Erythroblast (primary cell): ENCODE results near the gene PCNT.

ENCODE experiments used
- DNase-seq, 2 experiments: peaks; one replicate each; lab custom pipeline; 2025; lab: John Stamatoyannopoulos, UW
- GATA1 ChIP-seq: IDR thresholded peaks from 2 replicates; pipeline ENCODE4 v1.6.1; 2011; ENCODE audit warnings: low read depth, mild to moderate bottlenecking, control low read depth, low read length, moderate library complexity
- POLR2A ChIP-seq: IDR thresholded peaks from 2 replicates; pipeline ENCODE4 v1.6.1; 2011; ENCODE audit warnings: mild to moderate bottlenecking, low read length

PCNT gene

GRCh38 chr21:46354518-46354917, 30.6 kb downstream of the PCNT start:
- no peak for DNase-seq
- TF ChIP-seq GATA1, result no peak
- no peak for TF ChIP-seq POLR2A

- DNase-seq, result no peak
- TF ChIP-seq GATA1, result no peak
- no peak for TF ChIP-seq POLR2A
Observed at GRCh38 chr21:46355161-46356004, 31.4 kb downstream of the PCNT start.

- DNase-seq, result no peak
- no peak for TF ChIP-seq GATA1
- no peak for TF ChIP-seq POLR2A
Observed at GRCh38 chr21:46356005-46356338, 32.0 kb downstream of the PCNT start.

GRCh38 chr21:46356494-46357334, 32.8 kb downstream of the PCNT start:
- no peak for DNase-seq
- TF ChIP-seq POLR2A, result no peak
- TF ChIP-seq GATA1, result no peak

- no peak for DNase-seq
- TF ChIP-seq POLR2A (no peak), GATA1 (no peak)
Observed at GRCh38 chr21:46357335-46357604, 33.3 kb downstream of the PCNT start.

GRCh38 chr21:46357684-46358425, 33.9 kb downstream of the PCNT start:
- no peak for TF ChIP-seq POLR2A
- TF ChIP-seq GATA1, result no peak
- no peak for DNase-seq

- no peak for DNase-seq
Observed at GRCh38 chr21:46361176-46361575, 37.2 kb downstream of the PCNT start.

GRCh38 chr21:46361935-46362334, 38.0 kb downstream of the PCNT start:
- no peak for DNase-seq

More at GRCh38 chr21:46361176-46361575, 37.2 kb downstream of the PCNT start:
- TF ChIP-seq POLR2A, result no peak
- no peak for TF ChIP-seq GATA1

GRCh38 chr21:46362946-46363345, 39.0 kb downstream of the PCNT start:
- TF ChIP-seq GATA1 (no peak), POLR2A (no peak)
- DNase-seq, result no peak

More at GRCh38 chr21:46361935-46362334, 38.0 kb downstream of the PCNT start:
- TF ChIP-seq GATA1 (no peak), POLR2A (no peak)

GRCh38 chr21:46363698-46364097, 39.7 kb downstream of the PCNT start:
- TF ChIP-seq GATA1, result no peak
- TF ChIP-seq POLR2A, result no peak
- DNase-seq, result no peak

- TF ChIP-seq POLR2A, result no peak
- TF ChIP-seq GATA1, result no peak
Observed at GRCh38 chr21:46366091-46366490, 42.1 kb downstream of the PCNT start.

GRCh38 chr21:46366561-46366960, 42.6 kb downstream of the PCNT start:
- TF ChIP-seq GATA1 (no peak), POLR2A (no peak)
- DNase-seq, result no peak

More at GRCh38 chr21:46366091-46366490, 42.1 kb downstream of the PCNT start:
- no peak for DNase-seq

GRCh38 chr21:46366966-46367365, 43.0 kb downstream of the PCNT start:
- no peak for DNase-seq
- TF ChIP-seq POLR2A (no peak), GATA1 (no peak)

- no peak for TF ChIP-seq GATA1
- TF ChIP-seq POLR2A, result no peak
- DNase-seq, result no peak
Observed at GRCh38 chr21:46368533-46369285, 44.8 kb downstream of the PCNT start.
